GM23338 (cell line): Measurements from ENCODE around the gene EID1. TPM values are rescaled to one million over a fixed set of nuclear protein-coding genes. Genes with fewer than 3 reads are reported as not detected.

Experiments used
- ATAC-seq: fragments of 200-7000 bp; cut with Tn5 transposase; 3 replicates; pipeline ENCODE4 v1.9.1; 2020
- DNase-seq: peaks from one replicate; pipeline ENCODE4 v3.0.0-alpha.2; 2015; ENCODE audit warnings: low spot score
- H2AFZ ChIP-seq: fragments of 200-600 bp; sonication (generic); 2 replicates; pipeline ENCODE4 v1.8.0; 2016; ENCODE audit warnings: antibody characterized with exemption, mild to moderate bottlenecking, moderate library complexity
- H3F3A ChIP-seq: fragments of 200-600 bp; sonication (generic); replicated peaks from 2 replicates; pipeline ENCODE4 v1.8.0; 2017; ENCODE audit warnings: antibody characterized with exemption, mixed run types, low read depth
- H3K27ac ChIP-seq: fragments of 200-600 bp; sonication (generic); 2 replicates; pipeline ENCODE4 v1.6.1; 2016; ENCODE audit warnings: low read depth
- H3K27me3 ChIP-seq: fragments of 200-600 bp; sonication (generic); 2 replicates; pipeline ENCODE4 v1.8.0; 2016; ENCODE audit warnings: mild to moderate bottlenecking, mixed run types, moderate library complexity; ENCODE audit not compliant: insufficient read depth
- H3K36me3 ChIP-seq: fragments of 200-600 bp; sonication (generic); 2 replicates; pipeline ENCODE4 v1.8.0; 2016; ENCODE audit warnings: mild to moderate bottlenecking; ENCODE audit not compliant: insufficient read depth
- H3K4me1 ChIP-seq: fragments of 200-600 bp; sonication (generic); 2 replicates; pipeline ENCODE4 v1.8.0; 2016; ENCODE audit warnings: mild to moderate bottlenecking, moderate library complexity; ENCODE audit not compliant: insufficient read depth
- H3K4me2 ChIP-seq: fragments of 200-600 bp; sonication (generic); 2 replicates; pipeline ENCODE4 v1.7.1; 2017; ENCODE audit warnings: mixed run types
- H3K4me3 ChIP-seq: fragments of 200-600 bp; sonication (generic); 2 replicates; pipeline ENCODE4 v1.6.1; 2016; ENCODE audit warnings: mixed run types
- H3K79me2 ChIP-seq: fragments of 200-600 bp; sonication (generic); replicated peaks from 2 replicates; pipeline ENCODE4 v1.8.0; 2017; ENCODE audit warnings: mild to moderate bottlenecking; ENCODE audit not compliant: insufficient read depth
- H3K9me2 ChIP-seq: fragments of 200-600 bp; sonication (generic); 2 replicates; pipeline ENCODE4 v1.8.0; 2017; ENCODE audit not compliant: insufficient read depth
- H4K20me1 ChIP-seq: fragments of 200-600 bp; sonication (generic); replicated peaks from 2 replicates; pipeline ENCODE4 v1.8.0; 2017; ENCODE audit warnings: mild to moderate bottlenecking; ENCODE audit not compliant: insufficient read depth
- H3K27ac Mint-ChIP-seq: 2 replicates; pipeline ENCODE4 v1.8.0; 2020; ENCODE audit warnings: inconsistent platforms, mild to moderate bottlenecking, moderate library complexity, mixed read lengths
- H3K27me3 Mint-ChIP-seq: 3 replicates; pipeline ENCODE4 v1.8.0; 2022; ENCODE audit warnings: low read depth, mild to moderate bottlenecking, moderate library complexity, mixed read lengths, inconsistent platforms; ENCODE audit not compliant: insufficient read depth, poor library complexity
- H3K36me3 Mint-ChIP-seq: 3 replicates; pipeline ENCODE4 v1.8.0; 2021; ENCODE audit warnings: low read depth, mild to moderate bottlenecking, inconsistent platforms, moderate library complexity, mixed read lengths
- H3K4me1 Mint-ChIP-seq: 3 replicates; pipeline ENCODE4 v1.8.0; 2020; ENCODE audit warnings: mild to moderate bottlenecking, inconsistent platforms, mixed read lengths
- H3K4me3 Mint-ChIP-seq: 3 replicates; pipeline ENCODE4 v1.8.0; 2021; ENCODE audit warnings: moderate library complexity, mild to moderate bottlenecking, inconsistent platforms, mixed read lengths
- H3K9me3 Mint-ChIP-seq: 3 replicates; pipeline ENCODE4 v1.8.0; 2020; ENCODE audit warnings: moderate library complexity, mild to moderate bottlenecking, inconsistent platforms, mixed read lengths
- CREB1 ChIP-seq: fragments of 250-450 bp; sonication (Bioruptor Pico); IDR thresholded peaks from 2 replicates; pipeline ENCODE4 v1.5.0; 2020; ENCODE audit warnings: low read depth, mild to moderate bottlenecking, moderate library complexity
- CTCF ChIP-seq, 2 experiments: fragments of 200-600 bp in 1 of 2; sonication (generic) in 1 of 2; conservative IDR thresholded peaks; 2 replicates each; pipeline versions ENCODE4 v1.5.1 to v1.6.1; 2016 to 2017; ENCODE audit warnings: antibody characterized with exemption in 2 of 2, low read depth in 2 of 2, mild to moderate bottlenecking in 2 of 2, moderate library complexity in 1 of 2
- EZH2 ChIP-seq: fragments of 200-600 bp; sonication (generic); IDR thresholded peaks from one replicate; pipeline ENCODE4 v1.8.0; 2017; ENCODE audit warnings: antibody characterized with exemption, mild to moderate bottlenecking, low read depth; ENCODE audit not compliant: unreplicated experiment
- EZH2phosphoT487 ChIP-seq: fragments of 200-600 bp; sonication (generic); IDR thresholded peaks from one replicate; pipeline ENCODE4 v1.8.1; 2018; ENCODE audit warnings: antibody characterized with exemption; ENCODE audit not compliant: unreplicated experiment
- JUNB ChIP-seq: IDR thresholded peaks from one replicate; pipeline ENCODE4 v1.6.1; 2016; ENCODE audit warnings: antibody characterized with exemption; ENCODE audit not compliant: unreplicated experiment
- NANOG ChIP-seq: IDR thresholded peaks from 2 replicates; pipeline ENCODE4 v1.6.1; 2016; ENCODE audit warnings: antibody characterized with exemption, borderline replicate concordance
- POLR2AphosphoS5 ChIP-seq: IDR thresholded peaks from 2 replicates; pipeline ENCODE4 v1.6.1; 2016; ENCODE audit warnings: antibody characterized with exemption, low read depth
- STAT1 ChIP-seq: IDR thresholded peaks from one replicate; pipeline ENCODE4 v1.6.1; 2016; ENCODE audit warnings: antibody characterized with exemption; ENCODE audit not compliant: unreplicated experiment
- ZNF114 ChIP-seq: fragments of 250-450 bp; sonication (Bioruptor Pico); IDR thresholded peaks from 2 replicates; pipeline ENCODE4 v1.5.0; 2020; ENCODE audit warnings: mild to moderate bottlenecking, moderate library complexity
- ZNF331 ChIP-seq: fragments of 250-450 bp; sonication (Bioruptor Pico); IDR thresholded peaks from 2 replicates; pipeline ENCODE4 v1.5.0; 2020; ENCODE audit warnings: low read depth, mild to moderate bottlenecking, moderate library complexity
- ZNF462 ChIP-seq: fragments of 250-450 bp; sonication (Bioruptor Pico); IDR thresholded peaks from 2 replicates; pipeline ENCODE4 v1.5.0; 2020; ENCODE audit warnings: mild to moderate bottlenecking, moderate library complexity
- polyA plus RNA-seq: library from polyadenylated mRNA; unstranded; fragments of >200 nt; fragmentation: Nextera tagmentation; extraction: Ambion mirVana; gene quantifications from 2 replicates; pipeline ENCODE4 v1.2.1, GENCODE V29; 2016
- total RNA-seq: library from RNA; depleted of rRNA; stranded (reverse); fragments of >200 nt; shearing (Covaris generic); gene quantifications from 2 replicates; pipeline ENCODE4 v1.2.3, GENCODE V29; 2014
- TF ChIP-seq, protein P1 (sequence below): IDR thresholded peaks from one replicate; pipeline ENCODE4 v1.6.1; 2018; ENCODE audit warnings: antibody characterized with exemption; ENCODE audit not compliant: unreplicated experiment
- TF ChIP-seq, protein P2 (sequence below): IDR thresholded peaks from 2 replicates; pipeline ENCODE4 v1.6.1; 2016; ENCODE audit warnings: antibody characterized with exemption

EID1 gene
- total and polyA plus RNA-seq, 2 experiments from 2014 or later = 113 to 324 TPM

DNA sequence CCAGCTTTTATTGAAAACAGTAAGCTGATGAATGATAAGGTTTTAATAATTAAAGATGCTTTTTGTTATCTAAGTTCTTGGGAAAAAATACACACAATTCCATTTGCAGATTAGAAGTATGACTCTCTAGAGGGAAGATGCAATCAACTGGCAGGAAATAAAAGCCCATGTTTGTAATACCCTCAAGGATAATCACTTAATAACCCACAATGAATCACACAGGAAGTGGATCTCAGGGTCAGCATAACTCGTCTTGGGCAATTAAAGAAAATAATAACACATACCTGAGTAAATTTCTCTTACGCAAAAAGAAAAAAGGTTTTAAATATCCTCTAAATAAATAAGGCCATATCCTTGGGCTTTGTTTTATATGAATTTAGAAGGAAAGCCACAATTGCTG is 9.4 kb upstream of the EID1 start:
- H3K27ac ChIP-seq = no peak overlapping the region
- no peaks in the 10 kb centered on the region for H3K36me3 ChIP-seq
- DNase-seq (no peak), ATAC-seq (no peak)
- no peaks in the 10 kb centered on the region for H4K20me1 ChIP-seq
- Mint-ChIP-seq H3K9me3 (no peaks in the 10 kb centered on the region), H3K27ac (no peak overlapping the region), H3K36me3 (no peaks in the 10 kb centered on the region), H3K4me1 (peaks cover 4% of the 10 kb centered on the region; the same call in 2 of the 3 replicates), H3K4me3 (no peak overlapping the region), H3K27me3 (peaks cover 2% of the 10 kb centered on the region)
- no peak overlapping the region for H3K4me2 ChIP-seq
- no peak overlapping the region for H2AFZ ChIP-seq
- peaks cover 5% of the 10 kb centered on the region; the same call in 1 of the 2 replicates for H3K4me1 ChIP-seq
- no peaks in the 10 kb centered on the region for H3F3A ChIP-seq
- TF ChIP-seq ZNF114 (CRISPR knock-in tag) = no peak
- no peak for TF ChIP-seq JUNB
- TF ChIP-seq EZH2phosphoT487 = no peak
- TF ChIP-seq, protein P1, sequence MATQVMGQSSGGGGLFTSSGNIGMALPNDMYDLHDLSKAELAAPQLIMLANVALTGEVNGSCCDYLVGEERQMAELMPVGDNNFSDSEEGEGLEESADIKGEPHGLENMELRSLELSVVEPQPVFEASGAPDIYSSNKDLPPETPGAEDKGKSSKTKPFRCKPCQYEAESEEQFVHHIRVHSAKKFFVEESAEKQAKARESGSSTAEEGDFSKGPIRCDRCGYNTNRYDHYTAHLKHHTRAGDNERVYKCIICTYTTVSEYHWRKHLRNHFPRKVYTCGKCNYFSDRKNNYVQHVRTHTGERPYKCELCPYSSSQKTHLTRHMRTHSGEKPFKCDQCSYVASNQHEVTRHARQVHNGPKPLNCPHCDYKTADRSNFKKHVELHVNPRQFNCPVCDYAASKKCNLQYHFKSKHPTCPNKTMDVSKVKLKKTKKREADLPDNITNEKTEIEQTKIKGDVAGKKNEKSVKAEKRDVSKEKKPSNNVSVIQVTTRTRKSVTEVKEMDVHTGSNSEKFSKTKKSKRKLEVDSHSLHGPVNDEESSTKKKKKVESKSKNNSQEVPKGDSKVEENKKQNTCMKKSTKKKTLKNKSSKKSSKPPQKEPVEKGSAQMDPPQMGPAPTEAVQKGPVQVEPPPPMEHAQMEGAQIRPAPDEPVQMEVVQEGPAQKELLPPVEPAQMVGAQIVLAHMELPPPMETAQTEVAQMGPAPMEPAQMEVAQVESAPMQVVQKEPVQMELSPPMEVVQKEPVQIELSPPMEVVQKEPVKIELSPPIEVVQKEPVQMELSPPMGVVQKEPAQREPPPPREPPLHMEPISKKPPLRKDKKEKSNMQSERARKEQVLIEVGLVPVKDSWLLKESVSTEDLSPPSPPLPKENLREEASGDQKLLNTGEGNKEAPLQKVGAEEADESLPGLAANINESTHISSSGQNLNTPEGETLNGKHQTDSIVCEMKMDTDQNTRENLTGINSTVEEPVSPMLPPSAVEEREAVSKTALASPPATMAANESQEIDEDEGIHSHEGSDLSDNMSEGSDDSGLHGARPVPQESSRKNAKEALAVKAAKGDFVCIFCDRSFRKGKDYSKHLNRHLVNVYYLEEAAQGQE = no peak
- no peak for TF ChIP-seq CREB1 (CRISPR knock-in tag)
- no peak for TF ChIP-seq ZNF331
- TF ChIP-seq, protein P2, sequence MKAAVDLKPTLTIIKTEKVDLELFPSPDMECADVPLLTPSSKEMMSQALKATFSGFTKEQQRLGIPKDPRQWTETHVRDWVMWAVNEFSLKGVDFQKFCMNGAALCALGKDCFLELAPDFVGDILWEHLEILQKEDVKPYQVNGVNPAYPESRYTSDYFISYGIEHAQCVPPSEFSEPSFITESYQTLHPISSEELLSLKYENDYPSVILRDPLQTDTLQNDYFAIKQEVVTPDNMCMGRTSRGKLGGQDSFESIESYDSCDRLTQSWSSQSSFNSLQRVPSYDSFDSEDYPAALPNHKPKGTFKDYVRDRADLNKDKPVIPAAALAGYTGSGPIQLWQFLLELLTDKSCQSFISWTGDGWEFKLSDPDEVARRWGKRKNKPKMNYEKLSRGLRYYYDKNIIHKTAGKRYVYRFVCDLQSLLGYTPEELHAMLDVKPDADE = no peak
- no peak for TF ChIP-seq ZNF462 (CRISPR knock-in tag)
- TF ChIP-seq POLR2AphosphoS5 = no peak
- TF ChIP-seq NANOG = no peak
- no peak for TF ChIP-seq CTCF (conservative IDR thresholded peaks at IDR 0.05; ENCODE audit: low read depth in 2 of 2)
- no peak for TF ChIP-seq STAT1
- no peak for TF ChIP-seq EZH2
- H3K9me2 ChIP-seq = no peaks in the 10 kb centered on the region
- no peaks in the 10 kb centered on the region for H3K79me2 ChIP-seq
- H3K4me3 ChIP-seq = no peak overlapping the region
- no peaks in the 10 kb centered on the region for H3K27me3 ChIP-seq
